ENCODE results near the gene ZYG11B. TPM values are rescaled to one million over a fixed set of nuclear protein-coding genes. Genes with fewer than 3 reads are reported as not detected.

The ZYG11B gene
- total RNA-seq = 10 to 100 TPM; 10.8 to 10.9 TPM

GRCh38 chr1:52726265-52727113 lies at the start of gene ZYG11B:
ZYG11B (plus strand) TSS chr1:52726453; CDS start chr1:52726654, 201 bp downstream.
- H3K27ac Mint-ChIP-seq = peak within 1 kb of the TSS; percentile 86
- ATAC-seq (peak; percentile 87), DNase-seq (peak; percentile 90)
- intact Hi-C loops (cut with micrococcal nuclease) = no loop called here
- ChIA-PET POLR2A (interaction anchor here (0.6 to 1.8 kb wide), 5 partner anchors 11 to 198 kb away, joined by 3 to 9 read pairs (median 4); no protein-coding TSS in a partner anchor), CTCF (interaction anchor here (0.8 to 2.9 kb wide), 4 partner anchors 22 to 196 kb away, joined by 3 to 17 read pairs (median 4); no protein-coding TSS in a partner anchor)
- H3K36me3 Mint-ChIP-seq (ENCODE audit: low read depth) = peaks cover 2% of the 10 kb centered on the region
- H3K27me3 Mint-ChIP-seq = no peaks in the 10 kb centered on the region
- TF ChIP-seq CTCF (IDR thresholded peaks at IDR 0.05) = no peak
- H3K4me1 Mint-ChIP-seq (ENCODE audit: low read depth) = peaks cover 29% of the 10 kb centered on the region
- H3K4me3 Mint-ChIP-seq = peak within 1 kb of the TSS; percentile 95
- no peaks in the 10 kb centered on the region for H3K9me3 Mint-ChIP-seq

GRCh38 chr1:52677076-52677806 lies 49.0 kb upstream of the ZYG11B start:
- DNase-seq (no peak), ATAC-seq (no peak)
- CTCF ChIA-PET = interaction anchor here (1.0 to 1.6 kb wide), 2 partner anchors 9 to 10 kb away, joined by 3 to 9 read pairs; no protein-coding TSS in a partner anchor
- no peak overlapping the region for H3K4me3 Mint-ChIP-seq
- POLR2A ChIA-PET = no interaction called here
- H3K9me3 Mint-ChIP-seq = no peaks in the 10 kb centered on the region
- no peak for TF ChIP-seq CTCF (IDR thresholded peaks at IDR 0.05)
- H3K27me3 Mint-ChIP-seq = no peaks in the 10 kb centered on the region
- H3K4me1 Mint-ChIP-seq (ENCODE audit: low read depth) = peaks cover 7% of the 10 kb centered on the region
- H3K27ac Mint-ChIP-seq = peak overlapping the region; percentile 2
- intact Hi-C loops (cut with micrococcal nuclease) = no loop called here
- no peaks in the 10 kb centered on the region for H3K36me3 Mint-ChIP-seq (ENCODE audit: low read depth)

GRCh38 chr1:52679048-52679447 lies 47.2 kb upstream of the ZYG11B start:
- ATAC-seq = no peak
- no peaks in the 10 kb centered on the region for H3K9me3 Mint-ChIP-seq
- peaks cover 7% of the 10 kb centered on the region for H3K4me1 Mint-ChIP-seq (ENCODE audit: low read depth)
- no peak for TF ChIP-seq CTCF (IDR thresholded peaks at IDR 0.05)
- no peaks in the 10 kb centered on the region for H3K27me3 Mint-ChIP-seq
- peaks cover 7% of the 10 kb centered on the region for H3K36me3 Mint-ChIP-seq (ENCODE audit: low read depth)
- no peak overlapping the region for H3K4me3 Mint-ChIP-seq
- intact Hi-C loops (cut with micrococcal nuclease) = no loop called here
- H3K27ac Mint-ChIP-seq = no peak overlapping the region
- CTCF ChIA-PET = no interaction called here
- POLR2A ChIA-PET = interaction anchor here (0.6 to 0.7 kb wide), 2 partner anchors 275 to 1454 kb away, joined by 3 read pairs; no protein-coding TSS in a partner anchor
- DNase-seq = no peak

GRCh38 chr1:52679498-52679897 lies 46.8 kb upstream of the ZYG11B start:
- Mint-ChIP-seq H3K4me1 (ENCODE audit: low read depth) (peaks cover 7% of the 10 kb centered on the region), H3K27me3 (no peaks in the 10 kb centered on the region), H3K4me3 (no peak overlapping the region), H3K9me3 (no peaks in the 10 kb centered on the region), H3K27ac (no peak overlapping the region), H3K36me3 (ENCODE audit: low read depth) (peaks cover 7% of the 10 kb centered on the region)
- no peak for TF ChIP-seq CTCF (IDR thresholded peaks at IDR 0.05)
- CTCF ChIA-PET = no interaction called here
- intact Hi-C loops (cut with micrococcal nuclease) = no loop called here
- POLR2A ChIA-PET = no interaction called here
- DNase-seq (no peak), ATAC-seq (no peak)
